Ovary (tissue), 3 donors: Measurements from ENCODE around the gene SLC15A3.

Experiments
- CTCF ChIP-seq, 3 donors: fragments of 450-650 bp in 2 of 3; fragments of 200-600 bp in 1 of 3; IDR thresholded peaks; one replicate each; pipeline versions ENCODE4 v1.5.1 to v1.8.0; 2016 to 2022; ENCODE audit warnings: antibody characterized with exemption in 3 of 3, mild to moderate bottlenecking in 1 of 3
- POLR2A ChIP-seq: fragments of 450-650 bp; IDR thresholded peaks from one replicate; pipeline ENCODE4 v1.6.1; 2017; ENCODE audit warnings: antibody characterized with exemption, mild to moderate bottlenecking, moderate library complexity
- donor health status: DM: no; HTN: no; CAD: no.

DNA sequence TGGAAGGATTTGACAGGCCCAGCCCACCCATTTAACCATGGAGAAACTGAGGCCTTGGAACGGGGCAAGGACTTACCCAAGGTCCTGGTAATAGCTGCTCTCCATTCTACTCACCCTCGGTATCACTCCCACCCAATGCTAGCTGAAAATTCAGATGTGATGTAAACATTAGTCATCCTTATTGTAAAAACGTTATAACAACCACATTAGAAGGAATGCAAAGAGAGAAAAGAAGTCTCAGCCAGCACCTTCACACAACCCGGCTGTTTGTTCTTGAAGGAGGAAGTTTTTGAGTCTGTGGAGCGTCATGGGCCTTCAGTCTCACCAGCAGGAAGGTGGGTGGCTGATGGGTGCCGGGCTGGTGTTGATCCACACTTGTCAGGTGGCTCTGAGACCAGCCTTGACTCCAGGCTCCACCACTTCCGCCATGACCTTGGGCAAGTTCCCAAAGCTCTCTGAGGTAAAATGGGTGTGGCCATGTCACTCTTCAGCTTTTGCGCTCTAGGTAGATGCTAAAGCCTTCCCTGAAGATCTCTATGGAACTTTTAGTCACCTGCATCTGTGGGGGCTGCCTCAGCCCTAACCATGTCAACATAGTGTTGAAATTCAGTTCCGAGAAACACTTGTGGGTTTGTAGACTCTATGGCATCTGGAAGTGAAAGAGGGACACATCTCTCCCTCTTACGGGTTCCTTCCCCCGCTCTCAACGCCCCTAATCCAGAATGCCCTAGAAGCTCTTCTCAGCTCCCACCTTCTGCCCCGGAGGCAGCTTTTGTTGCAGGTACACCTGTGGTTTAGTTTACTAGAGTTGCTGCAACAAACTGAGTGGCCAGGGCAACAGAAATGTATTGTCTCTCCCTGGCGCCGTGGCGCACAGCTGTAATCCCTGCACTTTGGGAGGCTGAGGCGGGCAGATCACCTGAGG, 34.3 kb upstream of the SLC15A3 start:
- TF ChIP-seq CTCF (IDR thresholded peaks at IDR 0.05) (no peak), POLR2A (no peak)
